GM20000 (cell line): Measurements from ENCODE around the gene MRPS18A.
"Not testable (repeated sequence)": the region's sequence is repeated elsewhere in the genome, so short reads cannot be mapped to it uniquely, and the experiment has no call there.

Experiments
- DNase-seq: peaks from one replicate; pipeline ENCODE4 v3.0.0; 2012; ENCODE audit warnings: low spot score
- CTCF ChIP-seq: IDR thresholded peaks from 2 replicates; pipeline ENCODE4 v1.5.1; 2012; ENCODE audit warnings: mild to moderate bottlenecking, control low read depth; ENCODE audit errors: extremely low read depth, missing control alignments

The MRPS18A gene

GRCh38 chr6:43668151-43669028, 19.2 kb downstream of the MRPS18A start:
- peak; percentile 75 for DNase-seq
- TF ChIP-seq CTCF = peak; percentile 49

- TF ChIP-seq CTCF = peak; percentile 97
- peak; percentile 82 for DNase-seq
Observed at GRCh38 chr6:43667245-43668150, 20.1 kb downstream of the MRPS18A start.

- TF ChIP-seq CTCF = no peak
- no peak for DNase-seq
Observed at GRCh38 chr6:43666196-43666920, 21.2 kb downstream of the MRPS18A start.

- no peak for DNase-seq
- no peak for TF ChIP-seq CTCF
Observed at GRCh38 chr6:43665376-43665775, 22.2 kb downstream of the MRPS18A start.

GRCh38 chr6:43662948-43663347, 24.6 kb downstream of the MRPS18A start:
- not testable (repeated sequence) for DNase-seq

- DNase-seq = no peak
- TF ChIP-seq CTCF = no peak
Observed at GRCh38 chr6:43658161-43658560, 29.4 kb downstream of the MRPS18A start.

GRCh38 chr6:43657221-43657802, 30.3 kb downstream of the MRPS18A start:
- no peak for DNase-seq
- TF ChIP-seq CTCF = no peak

- not testable (repeated sequence) for DNase-seq
Observed at GRCh38 chr6:43652822-43653221, 34.8 kb downstream of the MRPS18A start.
